HG03103 (cell line): ENCODE results near the gene FAM168B.

ENCODE experiments used
- ATAC-seq: cut with Tn5 transposase; IDR thresholded peaks from one replicate; pipeline ENCODE4 v1.9.1; 2021; ENCODE audit warnings: low read depth; ENCODE audit not compliant: unreplicated experiment

FAM168B gene

GRCh38 chr2:131029812-131030211, 63.4 kb downstream of the FAM168B start:
- ATAC-seq, result no peak

DNA sequence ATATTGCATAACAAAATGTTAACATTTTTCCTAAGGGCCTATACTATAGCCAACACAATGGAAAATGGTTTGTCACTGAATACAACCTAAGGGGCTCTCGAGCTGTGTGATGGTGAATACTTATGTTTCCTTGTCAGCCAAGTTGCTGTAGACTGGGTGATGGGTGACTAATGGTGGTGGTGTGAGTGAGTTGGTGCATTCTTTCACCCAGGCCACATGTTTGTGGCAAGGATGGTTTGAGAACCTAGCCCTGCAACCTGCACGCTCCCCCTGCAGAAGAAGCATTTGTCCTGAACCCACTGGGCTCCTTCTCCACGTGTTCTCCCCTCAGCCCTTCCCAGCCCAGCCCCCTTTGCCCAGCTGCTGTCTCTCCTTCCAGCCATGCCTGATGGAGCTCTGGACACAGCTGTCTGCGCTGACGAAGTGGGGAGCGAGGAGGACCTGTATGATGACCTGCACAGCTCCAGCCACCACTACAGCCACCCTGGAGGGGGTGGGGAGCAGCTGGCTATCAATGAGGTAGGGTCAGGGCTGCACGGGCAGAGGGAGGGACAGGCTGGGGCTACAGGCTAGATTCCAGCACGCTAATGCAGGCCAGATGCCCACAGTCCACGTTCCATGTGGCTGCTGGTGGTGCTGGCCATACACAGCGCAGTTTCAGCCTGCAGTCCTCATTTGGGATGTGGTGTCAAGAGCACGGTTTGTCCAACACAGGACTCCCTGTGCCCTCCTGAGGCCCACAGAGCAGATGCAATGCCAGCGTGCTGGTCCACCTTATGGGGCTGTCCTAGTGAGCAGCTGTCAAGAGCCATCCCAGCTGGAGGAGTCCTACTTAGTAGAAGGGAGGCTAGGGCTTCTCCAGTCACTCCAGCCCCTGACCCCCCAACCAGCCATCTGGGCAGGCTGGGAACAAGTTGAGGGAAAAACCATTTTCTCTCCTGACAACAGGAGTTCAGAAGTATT, 65.4 kb downstream of the FAM168B start:
- ATAC-seq, result no peak

- ATAC-seq, result no peak
Observed at GRCh38 chr2:131026919-131027318, 66.3 kb downstream of the FAM168B start.

DNA sequence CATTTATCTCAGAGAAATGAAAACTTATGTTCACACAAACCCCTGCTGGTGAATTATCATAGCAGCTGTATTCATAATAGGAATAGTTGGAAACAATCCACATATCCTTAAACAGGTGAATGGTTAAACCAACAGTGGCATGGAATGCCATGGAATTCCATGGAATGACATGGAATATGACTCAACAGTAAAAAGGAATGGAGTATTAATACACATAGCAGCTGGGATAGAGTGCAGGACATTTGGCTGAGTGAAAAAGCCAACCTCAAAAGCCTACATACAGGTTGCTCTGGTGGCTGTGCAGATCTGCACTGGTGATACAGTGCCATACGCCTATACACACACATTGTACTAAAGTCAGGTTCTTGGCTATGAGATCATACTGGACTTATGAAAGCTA, 69.5 kb downstream of the FAM168B start:
- no peak for ATAC-seq

DNA sequence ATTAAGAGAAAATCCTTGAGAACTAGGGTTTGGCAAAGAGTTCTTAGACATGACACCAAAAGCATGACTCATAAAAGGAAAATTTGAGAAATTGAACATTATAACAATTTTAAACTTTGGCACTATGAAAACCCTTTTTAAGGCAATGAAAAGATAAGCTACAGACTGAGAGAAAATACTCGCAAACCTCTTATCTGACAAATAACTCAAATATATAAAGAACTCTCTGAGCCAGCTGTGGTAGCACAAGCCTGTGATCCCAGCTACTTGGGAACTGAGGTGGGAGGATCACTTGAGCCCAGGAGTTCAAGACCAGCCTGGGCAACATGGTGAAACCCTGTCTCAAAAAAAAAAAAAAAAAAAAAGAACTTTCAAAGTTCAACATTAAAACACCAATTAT, 70.5 kb downstream of the FAM168B start:
- no peak for ATAC-seq

GRCh38 chr2:131016826-131017741, 76.2 kb downstream of the FAM168B start:
- ATAC-seq, result no peak

- ATAC-seq, result no peak
Observed at GRCh38 chr2:131015764-131016163, 77.5 kb downstream of the FAM168B start.

DNA sequence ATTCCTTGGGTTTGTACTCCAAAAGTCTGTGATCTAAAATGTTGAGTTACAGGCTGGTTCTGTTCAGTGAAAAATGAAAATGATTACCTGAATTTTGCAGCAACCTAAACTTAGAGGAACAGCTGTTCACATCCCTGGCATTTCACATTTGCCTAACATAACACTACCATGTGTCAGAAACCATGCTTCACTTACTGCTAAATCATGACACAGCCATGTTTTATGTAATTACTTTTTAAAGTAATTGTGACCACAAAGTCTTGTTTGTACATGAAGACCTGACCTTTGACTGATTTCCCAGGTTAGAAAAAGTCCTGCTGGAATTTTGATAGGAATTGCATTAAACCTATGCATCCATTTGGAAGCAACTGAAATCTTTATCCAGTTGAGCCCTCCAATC, 79.1 kb downstream of the FAM168B start:
- ATAC-seq, result no peak

- no peak for ATAC-seq
Observed at GRCh38 chr2:131011486-131011885, 81.8 kb downstream of the FAM168B start.

DNA sequence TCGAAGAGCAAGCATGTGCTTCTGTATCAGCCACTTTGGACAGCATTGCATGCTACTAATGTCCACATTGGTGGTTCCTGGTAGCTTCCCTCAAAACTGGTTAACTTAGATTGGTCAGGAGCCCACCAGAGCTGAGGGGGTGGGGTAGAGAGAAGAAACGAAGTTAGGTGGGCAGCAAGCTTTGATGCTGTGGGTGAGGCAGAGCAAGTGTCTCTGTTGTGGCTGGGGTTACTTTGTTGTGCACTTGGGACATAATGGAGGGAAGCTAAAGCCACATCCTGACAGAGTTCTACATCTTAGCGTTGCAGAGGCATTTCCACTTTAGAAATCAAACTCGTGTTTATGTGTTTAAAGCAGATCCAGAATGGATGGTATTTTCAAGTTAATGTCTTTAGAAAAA, 82.7 kb downstream of the FAM168B start:
- no peak for ATAC-seq

- ATAC-seq, result no peak
Observed at GRCh38 chr2:131009713-131010475, 83.4 kb downstream of the FAM168B start.

- ATAC-seq, result no peak
Observed at GRCh38 chr2:131008967-131009366, 84.3 kb downstream of the FAM168B start.

DNA sequence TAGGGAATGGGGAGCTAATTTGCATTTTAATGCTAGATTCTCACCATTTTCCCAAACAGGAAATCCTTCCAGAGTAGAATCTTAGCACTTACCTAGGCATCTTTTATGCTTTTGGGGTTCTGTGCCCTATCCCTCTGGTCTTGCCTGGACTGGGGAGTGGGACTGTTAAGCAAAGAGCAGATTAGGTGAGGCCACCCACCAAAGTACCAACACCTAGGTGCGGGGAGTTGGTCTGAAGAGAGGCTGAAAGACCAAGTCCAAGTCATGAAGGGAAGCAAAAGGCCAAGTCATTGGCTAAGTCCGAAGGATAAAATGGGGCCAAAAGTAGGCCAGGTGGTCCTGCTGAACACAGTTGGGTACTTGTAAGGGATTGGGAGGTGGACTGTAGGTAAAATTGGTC, 86.7 kb downstream of the FAM168B start:
- ATAC-seq, result no peak

DNA sequence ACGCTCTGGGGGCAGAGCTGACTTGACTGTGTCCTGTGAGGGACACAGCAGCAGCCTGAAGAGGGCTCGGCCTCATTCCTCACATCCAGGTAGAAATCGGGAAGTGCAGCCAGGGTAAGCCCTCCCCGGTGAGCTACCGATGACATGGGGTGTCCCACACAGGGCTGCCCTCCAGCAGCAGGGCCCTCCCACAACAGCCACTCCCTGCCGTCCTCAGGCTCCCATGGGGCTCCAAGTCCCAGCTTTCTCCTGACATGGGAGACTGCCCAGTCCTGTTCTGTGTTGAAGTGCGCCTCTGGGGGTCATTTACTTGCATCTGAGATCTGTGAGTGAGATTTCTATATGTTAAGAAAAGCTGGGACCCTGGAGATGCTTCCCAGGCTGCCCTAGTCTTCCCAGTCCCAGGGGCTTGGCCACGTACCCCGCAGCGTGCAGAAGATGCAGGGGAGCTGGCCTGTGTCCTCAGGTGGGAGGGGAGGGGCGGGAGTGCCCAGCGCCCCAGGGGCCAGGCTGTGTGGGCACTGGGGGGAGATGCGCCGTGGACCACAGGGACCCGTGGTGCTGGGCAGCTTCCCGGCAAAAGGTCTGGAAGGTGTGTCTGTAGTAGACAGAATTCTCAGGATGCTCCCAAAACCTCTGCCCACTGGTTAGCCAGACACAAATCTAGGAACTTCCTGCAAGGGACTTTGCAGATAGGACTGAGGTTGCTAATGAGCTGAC, 87.9 kb downstream of the FAM168B start:
- ATAC-seq, result no peak

DNA sequence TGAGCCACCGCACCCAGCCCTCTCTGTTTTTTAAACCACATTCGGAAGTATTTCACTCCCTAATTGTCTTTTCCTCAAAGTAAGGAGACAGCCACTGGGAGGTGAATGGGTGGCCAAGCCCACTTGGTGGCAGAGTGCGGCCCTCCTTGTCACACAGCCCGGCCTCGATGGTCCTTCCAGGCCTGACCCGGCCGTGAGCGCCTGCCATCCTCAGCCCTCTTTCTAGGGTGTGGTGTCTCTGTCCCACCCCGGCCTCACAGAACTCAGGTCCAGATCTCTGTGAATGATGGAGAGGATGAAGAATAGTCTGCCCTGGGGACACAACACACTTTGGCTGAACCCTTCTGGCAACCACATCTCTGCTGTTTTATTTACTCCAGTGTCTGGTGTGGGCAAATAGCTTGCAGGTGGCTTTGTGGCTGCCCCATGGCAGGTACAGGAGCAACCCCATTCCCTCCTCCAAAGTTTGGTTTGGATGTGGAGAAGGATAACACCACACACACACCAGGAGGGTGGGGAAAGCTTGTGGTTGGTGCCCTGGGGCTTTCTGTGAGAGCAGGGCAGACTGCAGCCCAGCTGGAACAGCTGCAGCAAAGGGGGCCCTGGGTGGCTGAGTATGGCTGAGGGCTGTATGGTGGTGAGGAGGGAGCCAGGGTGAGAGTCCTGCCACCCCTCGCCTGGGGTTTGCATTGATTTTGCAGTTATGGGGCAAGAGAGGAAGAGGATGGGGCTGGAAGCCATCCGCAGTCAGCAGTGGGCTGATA, 88.6 kb downstream of the FAM168B start:
- ATAC-seq, result no peak

DNA sequence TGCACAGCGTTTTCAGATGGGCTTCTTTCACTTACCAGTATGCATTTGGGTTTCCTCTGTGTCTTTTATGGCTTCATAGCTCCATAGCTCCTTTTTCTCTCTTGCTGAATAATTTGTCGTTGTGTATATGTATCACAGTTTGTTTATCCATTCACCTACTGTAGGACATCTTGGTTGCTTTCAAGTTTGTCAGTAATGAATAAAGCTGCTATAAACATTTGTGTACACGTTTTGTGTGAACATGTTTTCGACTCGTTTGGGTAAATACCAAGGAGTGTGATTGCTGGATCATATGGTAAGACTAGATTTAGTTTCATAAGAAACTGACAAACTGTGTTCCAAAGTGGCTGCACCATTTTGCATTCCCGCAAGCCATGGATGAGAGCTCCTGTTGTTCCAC, 94.7 kb downstream of the FAM168B start:
- ATAC-seq, result no peak
